SK-MEL-5 (cell line): ENCODE measurements around the gene GNA14. TPM values are rescaled to one million over a fixed set of nuclear protein-coding genes. Genes with fewer than 3 reads are reported as not detected.
A peak's percentile ranks its signal among the peaks of the same experiment; 100 is the strongest.
"Not testable (repeated sequence)": the region's sequence is repeated elsewhere in the genome, so short reads cannot be mapped to it uniquely, and the experiment has no call there.

Experiments used
- DNase-seq: peaks from one replicate; pipeline ENCODE4 v3.0.0-alpha.2; 2016; ENCODE audit warnings: low read depth, low spot score
- in situ Hi-C: cut with HindIII; loops from 2 replicates; pipeline ENCODE4 v1.10.0; 2016; ENCODE audit warnings: low sequenced_read_pairs, high pct_unique_total_duplicates, low pct_unique_long_range_greater_than_20kb
- total RNA-seq: library from RNA; depleted of rRNA; stranded (reverse); fragments of >200 nt; shearing (Covaris generic); gene quantifications from 2 replicates; pipeline ENCODE4 v1.2.3, GENCODE V29; 2014

GNA14 gene
- total RNA-seq, 1 experiment from 2014 or later, result 0.05 TPM

DNA sequence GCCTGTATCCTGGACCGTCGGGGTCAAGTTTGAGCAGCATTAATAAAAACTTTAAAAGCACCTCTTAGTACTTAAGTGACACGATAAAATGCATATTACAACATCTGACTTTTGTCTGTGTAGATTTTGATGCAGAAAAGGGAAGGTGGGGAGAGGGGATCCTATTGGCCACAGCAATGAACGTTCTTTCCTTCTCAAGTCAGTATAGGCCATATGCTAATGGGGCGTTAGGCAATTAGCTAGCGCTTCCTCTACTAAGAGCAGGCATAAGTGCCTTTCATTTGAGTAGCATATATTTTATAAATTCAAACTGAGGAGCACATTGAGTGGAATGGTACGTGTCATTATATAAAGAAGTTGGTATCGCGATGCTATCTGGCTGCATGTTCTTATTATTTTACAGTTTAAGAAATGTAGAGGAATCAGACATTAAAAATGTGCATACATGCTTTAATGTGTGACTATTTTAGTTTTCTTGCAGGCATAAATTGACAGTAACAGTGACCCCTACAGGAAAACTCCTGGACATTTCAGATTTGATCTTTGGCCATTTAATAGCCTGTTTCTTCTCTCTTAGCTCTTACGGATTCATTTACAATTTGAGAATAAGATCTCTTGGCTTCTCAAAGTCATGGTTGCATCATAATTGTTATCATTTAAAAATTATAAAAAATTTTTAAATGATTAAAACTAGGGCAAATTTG, 1.1 kb upstream of the GNA14 start:
- in situ Hi-C loops, result no loop called here
- peak; percentile 50 for DNase-seq

GRCh38 chr9:77647267-77648233, 572 bp downstream of the GNA14 start:
- in situ Hi-C loops, result no loop called here
- no peak for DNase-seq

DNA sequence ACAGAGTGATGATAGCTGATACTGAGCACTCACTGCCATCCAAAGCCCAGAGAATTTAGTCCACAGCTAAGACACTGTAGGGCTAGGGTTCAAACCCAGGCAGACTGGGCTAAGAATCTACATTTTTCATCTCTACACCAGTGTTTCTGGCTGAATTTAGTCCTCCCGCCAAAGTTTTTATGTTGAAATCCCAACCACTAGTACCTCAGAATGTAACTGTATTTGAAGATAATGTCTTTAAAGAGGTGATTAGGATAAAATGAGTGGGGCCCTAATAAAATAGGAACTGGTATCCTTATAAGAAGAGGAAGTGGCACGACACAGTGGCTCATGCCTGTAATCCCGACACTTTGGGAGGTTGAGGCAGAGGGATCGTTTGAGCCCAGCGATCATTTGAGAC, 4.3 kb downstream of the GNA14 start:
- in situ Hi-C loops, result no loop called here
- no peak for DNase-seq

DNA sequence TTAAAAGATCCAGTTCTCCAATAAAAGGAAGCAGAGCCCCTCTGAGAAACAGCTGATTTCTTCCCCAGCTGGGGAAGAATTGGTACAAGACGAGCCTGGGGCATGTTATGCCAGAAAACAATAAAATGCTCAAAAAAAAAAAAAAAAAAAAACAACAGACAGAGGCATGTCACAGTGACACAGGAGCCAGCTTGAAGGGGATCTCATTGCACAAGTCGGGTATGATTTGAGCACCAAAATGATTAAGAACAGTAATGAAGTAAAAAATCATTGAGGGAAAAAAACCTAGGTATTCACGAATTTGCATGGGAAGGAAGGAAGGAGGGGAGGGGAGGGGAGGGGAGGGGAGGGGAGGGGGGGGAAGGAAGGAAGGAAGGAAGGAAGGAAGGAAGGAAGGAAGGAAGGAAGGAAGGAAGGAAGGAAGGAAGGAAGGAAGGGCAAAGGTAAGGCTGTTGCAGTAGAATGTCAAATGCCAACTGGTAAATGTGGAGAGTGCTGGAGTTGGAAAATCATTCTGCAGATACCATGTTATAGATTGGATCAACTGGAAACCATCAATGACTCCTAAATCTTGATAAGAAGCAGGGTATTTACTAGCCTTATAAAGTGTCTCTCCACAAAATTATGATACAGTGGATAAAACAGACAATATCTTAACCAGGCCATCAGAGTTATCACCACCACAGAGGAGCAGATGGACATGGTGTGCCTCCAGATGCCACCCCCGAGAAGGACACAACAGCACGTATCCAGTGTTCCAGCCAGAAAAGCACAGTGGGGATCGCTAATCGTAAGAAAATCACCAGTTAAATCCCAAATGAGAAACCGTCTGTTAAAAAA, 7.2 kb downstream of the GNA14 start:
- no peak for DNase-seq
- in situ Hi-C loops, result no loop called here

GRCh38 chr9:77632652-77633051, 15.5 kb downstream of the GNA14 start:
- in situ Hi-C loops, result no loop called here
- DNase-seq, result no peak

DNA sequence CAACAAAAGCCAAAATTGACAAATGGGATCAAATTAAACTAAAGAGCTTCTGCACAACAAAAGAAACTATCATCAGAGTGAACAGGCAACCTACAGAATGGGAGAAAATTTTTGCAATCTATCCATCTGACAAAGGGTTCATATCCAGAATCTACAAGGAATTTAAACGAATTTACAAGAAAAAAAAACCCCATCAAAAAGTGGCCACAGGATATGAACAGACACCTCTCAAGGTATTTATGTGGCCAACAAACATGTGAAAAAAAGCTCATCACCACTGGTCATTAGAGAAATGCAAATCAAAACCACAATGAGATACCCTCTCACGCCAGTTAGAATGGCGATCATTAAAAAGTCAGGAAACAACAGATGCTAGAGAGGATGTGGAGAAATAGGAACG, 19.3 kb downstream of the GNA14 start:
- in situ Hi-C loops, DNase-seq: not testable (repeated sequence)

GRCh38 chr9:77616191-77616590, 31.9 kb downstream of the GNA14 start:
- DNase-seq, result no peak
- in situ Hi-C loops, result no loop called here

DNA sequence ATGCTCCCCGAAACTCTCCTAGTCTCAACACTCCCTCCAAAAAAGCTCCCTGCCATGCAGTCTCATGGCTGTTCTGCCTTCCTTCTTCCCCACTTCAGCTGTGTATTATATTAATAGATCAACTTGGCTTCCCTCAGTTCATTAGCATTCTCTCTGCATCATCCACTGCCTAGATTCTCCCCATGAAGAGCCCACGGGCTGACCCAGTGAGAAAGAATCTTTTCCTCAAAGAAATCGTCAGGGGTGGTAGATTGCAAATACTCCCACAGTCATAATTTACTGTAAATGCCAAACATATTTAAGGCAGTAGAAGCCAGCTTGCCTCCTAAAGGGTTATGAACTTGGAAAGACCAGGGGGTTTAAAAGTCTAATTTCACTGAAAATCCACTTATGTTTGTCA, 33.5 kb downstream of the GNA14 start:
- DNase-seq, result no peak
- in situ Hi-C loops, result no loop called here

DNA sequence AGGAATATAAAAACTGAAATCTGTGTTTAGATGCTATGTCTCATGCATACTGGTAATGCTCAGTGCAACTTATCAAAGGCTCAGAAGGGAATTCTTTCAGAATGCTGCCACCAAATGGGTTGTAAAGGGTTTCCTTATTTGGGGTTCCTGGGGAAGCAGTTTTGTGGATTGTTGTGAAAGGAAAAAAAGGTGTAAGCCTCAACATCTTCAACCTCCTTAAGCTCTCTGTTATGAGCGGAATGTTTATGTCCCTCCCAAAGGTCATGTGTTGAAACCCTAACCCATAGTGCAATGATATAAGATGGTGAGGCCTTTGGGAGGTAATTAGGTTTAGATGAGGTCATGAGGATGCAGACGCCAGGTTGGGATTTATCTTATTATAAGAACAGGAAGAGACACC, 41.6 kb downstream of the GNA14 start:
- in situ Hi-C loops, result no loop called here
- no peak for DNase-seq

- in situ Hi-C loops, result no loop called here
- no peak for DNase-seq
Measured at GRCh38 chr9:77605449-77606220, 42.5 kb downstream of the GNA14 start.

DNA sequence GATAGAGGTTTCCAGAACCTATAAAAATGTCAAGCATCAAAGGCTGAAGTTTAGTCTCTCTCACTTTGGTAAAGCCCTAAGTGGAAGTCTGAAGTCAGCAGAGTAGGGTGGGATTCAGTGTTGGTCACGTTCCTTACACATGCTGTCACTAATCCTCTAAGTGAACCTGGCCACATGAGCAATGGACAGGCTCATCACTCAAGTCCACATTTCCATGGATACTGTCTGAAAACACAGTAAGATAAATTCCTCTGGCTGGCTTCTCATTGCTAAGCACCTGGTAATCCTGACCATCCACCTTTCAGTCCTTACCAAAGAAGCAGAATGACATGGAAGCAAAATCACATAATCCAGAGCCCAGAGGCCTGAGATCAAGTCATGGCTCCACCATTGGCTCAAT, 43.8 kb downstream of the GNA14 start:
- in situ Hi-C loops, result no loop called here
- DNase-seq, result no peak

DNA sequence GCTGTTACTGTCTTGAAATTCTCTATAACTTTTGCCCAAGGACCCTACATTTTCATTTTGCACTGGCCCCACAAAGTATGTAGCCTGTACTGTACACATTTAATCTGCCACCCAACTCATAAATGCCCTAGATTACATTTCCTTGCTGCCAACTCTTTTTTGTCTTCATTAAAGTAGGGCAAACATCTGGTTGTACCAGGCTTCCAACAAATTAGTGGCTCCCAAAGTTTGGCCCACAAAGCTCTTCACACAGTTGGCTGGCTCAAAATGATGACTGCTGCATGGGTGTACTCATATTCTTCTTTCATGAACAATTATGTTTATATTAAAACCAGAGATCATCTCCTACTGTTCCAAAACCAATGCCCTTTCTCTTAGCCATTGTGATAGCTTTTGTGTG, 45.3 kb downstream of the GNA14 start:
- in situ Hi-C loops, result no loop called here
- DNase-seq, result no peak

DNA sequence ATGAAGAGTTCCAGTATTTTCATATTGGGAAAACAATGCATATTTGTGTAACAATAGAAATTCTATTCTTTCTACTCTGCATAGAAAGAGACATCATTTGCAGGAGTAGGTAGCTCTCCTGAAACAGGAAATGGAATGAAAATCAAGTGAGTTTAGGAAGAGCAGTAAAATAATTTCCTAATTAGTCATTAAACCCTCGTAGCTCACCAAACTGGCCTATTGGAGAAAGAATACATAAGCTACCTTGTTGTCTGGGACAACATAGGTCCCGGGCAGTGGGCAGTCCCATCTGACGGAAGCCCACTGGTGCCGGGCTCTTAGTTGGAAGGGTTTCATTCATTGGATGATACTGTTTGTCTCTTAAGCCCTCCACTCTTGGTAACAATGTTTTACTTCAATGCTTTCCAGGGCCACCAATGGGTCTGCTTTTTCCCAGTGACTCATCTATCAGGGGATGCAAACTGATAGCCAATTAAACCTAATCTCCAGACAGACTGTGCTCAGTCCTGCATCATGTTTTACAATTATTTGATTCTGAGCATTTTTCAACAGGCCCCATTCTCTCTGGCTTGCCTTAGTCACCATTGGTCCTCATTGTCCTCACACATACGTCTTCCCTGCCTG, 46.5 kb downstream of the GNA14 start:
- peak; percentile 32 for DNase-seq
- in situ Hi-C loops, result no loop called here

DNA sequence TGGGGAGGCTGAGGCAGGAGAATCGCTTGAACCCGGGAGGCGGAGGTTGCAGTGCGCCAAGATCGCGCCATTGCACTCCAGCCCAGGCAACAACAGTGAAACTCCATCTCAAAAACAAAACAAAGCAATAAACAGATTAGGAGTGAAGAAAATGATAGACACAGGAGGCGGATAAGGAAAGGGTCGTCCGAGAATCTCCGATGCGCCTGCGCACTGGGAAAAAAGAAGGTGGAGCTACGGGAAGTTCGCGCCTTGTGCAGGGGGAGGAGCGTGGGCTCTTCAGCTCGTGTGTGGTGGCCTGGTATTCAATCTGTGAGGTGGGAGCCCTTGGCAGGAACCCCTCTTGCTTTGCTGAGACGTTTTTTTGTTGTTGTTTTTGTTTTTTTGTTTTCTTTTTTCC, 47.3 kb downstream of the GNA14 start:
- in situ Hi-C loops, result no loop called here
- DNase-seq, result no peak

- DNase-seq, result no peak
- in situ Hi-C loops, result no loop called here
Measured at GRCh38 chr9:77599492-77599891, 48.6 kb downstream of the GNA14 start.

DNA sequence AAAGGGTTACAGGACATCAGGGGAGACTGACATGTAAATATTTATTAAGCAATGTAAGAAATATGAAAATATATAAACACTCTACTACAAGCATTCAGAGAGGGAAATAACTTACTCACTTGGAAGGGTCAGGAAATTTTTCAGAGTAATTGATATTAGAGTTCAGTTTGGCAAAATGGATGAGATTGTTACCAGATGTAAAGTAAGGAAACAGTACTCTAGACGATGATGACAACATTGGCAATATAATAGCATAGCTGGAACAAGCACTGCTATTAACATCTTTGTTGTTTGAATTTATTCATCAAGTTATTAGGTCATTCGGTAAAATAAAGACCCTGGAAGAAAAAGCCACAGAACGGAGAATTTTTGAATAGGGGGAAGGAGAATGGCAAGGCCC, 49.1 kb downstream of the GNA14 start:
- DNase-seq, result no peak
- in situ Hi-C loops, result no loop called here

DNA sequence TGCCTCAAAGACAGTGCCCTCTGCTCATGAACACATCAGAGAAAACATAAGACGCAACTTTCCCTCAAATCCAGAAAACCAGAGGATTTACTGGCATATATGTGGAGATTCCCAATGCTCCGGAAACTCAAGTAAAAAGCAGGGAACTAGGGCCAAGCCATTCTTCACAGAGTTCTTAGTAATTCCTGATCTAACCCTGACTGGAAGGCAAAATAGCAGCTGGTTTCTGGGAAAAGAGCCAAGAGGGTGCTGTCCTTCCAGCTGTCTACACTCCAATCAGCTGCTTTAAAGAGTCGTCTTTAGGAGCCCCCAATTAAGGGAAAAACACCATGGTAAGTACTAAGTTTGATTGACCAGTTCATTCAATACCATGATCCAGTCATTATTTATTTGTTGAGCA, 49.6 kb downstream of the GNA14 start:
- in situ Hi-C loops, result no loop called here
- DNase-seq, result no peak
